C4-2B (cell line): ENCODE results near the gene KYNU.

Source experiments
- ZFX ChIP-seq: fragments of 450-650 bp; IDR thresholded peaks from 2 replicates; pipeline ENCODE4 v1.6.1; 2017
- TF ChIP-seq, protein P1 (sequence below): fragments of 450-650 bp; conservative IDR thresholded peaks from 2 replicates; pipeline ENCODE4 v1.5.1; 2017; ENCODE audit warnings: mild to moderate bottlenecking

DNA sequence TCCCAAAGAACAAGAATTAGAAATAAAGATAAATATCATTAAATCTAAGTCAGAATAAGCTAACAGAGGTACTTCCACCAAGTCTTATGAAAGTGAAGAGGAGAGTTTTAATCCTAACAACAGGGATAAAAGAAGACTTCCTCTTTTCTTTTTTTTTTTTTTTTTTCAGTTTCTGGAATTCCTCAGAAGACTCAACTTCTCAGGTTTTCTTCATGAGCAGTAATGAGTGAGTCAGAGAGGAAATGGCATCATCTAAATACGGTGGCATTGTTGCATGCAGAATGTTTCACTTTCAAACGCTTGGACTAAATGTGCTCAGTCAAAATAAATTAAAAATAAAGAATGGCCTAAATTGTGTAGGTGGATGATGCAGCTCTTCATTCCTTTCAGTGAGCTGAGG lies 206.2 kb downstream of the KYNU start:
- TF ChIP-seq, protein P1, sequence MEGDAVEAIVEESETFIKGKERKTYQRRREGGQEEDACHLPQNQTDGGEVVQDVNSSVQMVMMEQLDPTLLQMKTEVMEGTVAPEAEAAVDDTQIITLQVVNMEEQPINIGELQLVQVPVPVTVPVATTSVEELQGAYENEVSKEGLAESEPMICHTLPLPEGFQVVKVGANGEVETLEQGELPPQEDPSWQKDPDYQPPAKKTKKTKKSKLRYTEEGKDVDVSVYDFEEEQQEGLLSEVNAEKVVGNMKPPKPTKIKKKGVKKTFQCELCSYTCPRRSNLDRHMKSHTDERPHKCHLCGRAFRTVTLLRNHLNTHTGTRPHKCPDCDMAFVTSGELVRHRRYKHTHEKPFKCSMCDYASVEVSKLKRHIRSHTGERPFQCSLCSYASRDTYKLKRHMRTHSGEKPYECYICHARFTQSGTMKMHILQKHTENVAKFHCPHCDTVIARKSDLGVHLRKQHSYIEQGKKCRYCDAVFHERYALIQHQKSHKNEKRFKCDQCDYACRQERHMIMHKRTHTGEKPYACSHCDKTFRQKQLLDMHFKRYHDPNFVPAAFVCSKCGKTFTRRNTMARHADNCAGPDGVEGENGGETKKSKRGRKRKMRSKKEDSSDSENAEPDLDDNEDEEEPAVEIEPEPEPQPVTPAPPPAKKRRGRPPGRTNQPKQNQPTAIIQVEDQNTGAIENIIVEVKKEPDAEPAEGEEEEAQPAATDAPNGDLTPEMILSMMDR, result no peak
- TF ChIP-seq ZFX, result no peak
